NOMO-1 (cell line): ENCODE measurements around the gene INAVA.
"Not testable (repeated sequence)": the region's sequence is repeated elsewhere in the genome, so short reads cannot be mapped to it uniquely, and the experiment has no call there.

Experiments
- DNase-seq, 2 experiments: peaks; one replicate each; lab custom pipeline; 2025; ENCODE audit not compliant: unreplicated experiment in 2 of 2; lab: John Stamatoyannopoulos, UW

INAVA gene

GRCh38 chr1:200896531-200897196 lies 2.0 kb downstream of the INAVA start:
- DNase-seq = peak; percentile 82 to 93

GRCh38 chr1:200897259-200897658 lies 2.6 kb downstream of the INAVA start:
- no peak for DNase-seq

- DNase-seq = peak in 1 of 2 experiments; percentile 16
Measured at GRCh38 chr1:200899015-200899386, 4.3 kb downstream of the INAVA start.

GRCh38 chr1:200899451-200899915 lies 4.8 kb downstream of the INAVA start:
- DNase-seq = no peak

GRCh38 chr1:200899954-200900867 lies 5.5 kb downstream of the INAVA start:
- DNase-seq = no peak

GRCh38 chr1:200900877-200901276 lies 6.2 kb downstream of the INAVA start:
- no peak for DNase-seq

- no peak for DNase-seq
Measured at GRCh38 chr1:200901350-200901749, 6.7 kb downstream of the INAVA start.

GRCh38 chr1:200901796-200902444 lies 7.2 kb downstream of the INAVA start:
- no peak for DNase-seq

GRCh38 chr1:200903793-200904192 lies 9.1 kb downstream of the INAVA start:
- DNase-seq = no peak

- DNase-seq = no peak
Measured at GRCh38 chr1:200904772-200905171, 10.1 kb downstream of the INAVA start.

GRCh38 chr1:200905411-200906052 lies 10.8 kb downstream of the INAVA start:
- DNase-seq = peak in 1 of 2 experiments; percentile 42

GRCh38 chr1:200906491-200906890 lies 11.8 kb downstream of the INAVA start:
- no peak for DNase-seq

- DNase-seq = peak; percentile 64 to 90
Measured at GRCh38 chr1:200907611-200908097, 13.0 kb downstream of the INAVA start.

- no peak for DNase-seq
Measured at GRCh38 chr1:200908191-200908868, 13.6 kb downstream of the INAVA start.

GRCh38 chr1:200909071-200909470 lies 14.4 kb downstream of the INAVA start:
- DNase-seq = no peak

GRCh38 chr1:200909757-200910239 lies 15.1 kb downstream of the INAVA start:
- no peak for DNase-seq

GRCh38 chr1:200911361-200911760 lies 16.7 kb downstream of the INAVA start:
- DNase-seq = no peak

- not testable (repeated sequence) for DNase-seq
Measured at GRCh38 chr1:200911936-200912335, 17.2 kb downstream of the INAVA start.

GRCh38 chr1:200912737-200913407 lies 18.2 kb downstream of the INAVA start:
- no peak for DNase-seq
